Spinal cord (tissue), 10 donors: Measurements from ENCODE around the gene CIT. TPM values are rescaled to one million over a fixed set of nuclear protein-coding genes. Genes with fewer than 3 reads are reported as not detected.
A peak's percentile ranks its signal among the peaks of the same experiment; 100 is the strongest.

Source experiments
- DNase-seq, 6 donors: peaks; one replicate each; pipeline versions ENCODE4 v3.0.0 to v3.0.0-alpha.2; 2013 to 2015; ENCODE audit warnings: low spot score in 6 of 6, low read depth in 4 of 6
- H3K27ac ChIP-seq: one replicate; pipeline ENCODE4 v1.5.1; 2013; ENCODE audit warnings: low read depth, low read length, control low read depth
- H3K27me3 ChIP-seq: one replicate; pipeline ENCODE4 v1.6.1; 2013; ENCODE audit warnings: low read length; ENCODE audit not compliant: control insufficient read depth, insufficient read depth
- H3K36me3 ChIP-seq: one replicate; pipeline ENCODE4 v1.6.1; 2013; ENCODE audit warnings: low read length; ENCODE audit not compliant: control insufficient read depth, insufficient read depth
- H3K4me1 ChIP-seq: one replicate; pipeline ENCODE4 v1.6.1; 2013; ENCODE audit warnings: low read length; ENCODE audit not compliant: control insufficient read depth, insufficient read depth
- H3K4me3 ChIP-seq: one replicate; pipeline ENCODE4 v1.5.1; 2013; ENCODE audit warnings: low read depth, low read length, control low read depth
- H3K9me3 ChIP-seq: one replicate; pipeline ENCODE4 v1.6.1; 2013; ENCODE audit warnings: low read length; ENCODE audit not compliant: control insufficient read depth, insufficient read depth
- WGBS: methylation state at CpG from one replicate; pipeline ENCODE4 v1.1.5; 2013; ENCODE audit warnings: missing lambda C conversion rate; ENCODE audit not compliant: insufficient coverage; 5-methylcytosine and 5-hydroxymethylcytosine counted together
- polyA plus RNA-seq, 2 donors: library from polyadenylated mRNA; unstranded; fragments of 120-200 nt; gene quantifications; one replicate each; pipeline ENCODE4 v1.2.1, GENCODE V29; 2013; ENCODE audit not compliant: insufficient read length in 2 of 2
- total RNA-seq, 2 donors: library from RNA; depleted of rRNA in 1 of 2; stranded (reverse); fragments of 120-200 nt in 1 of 2; fragments of >200 nt in 1 of 2; gene quantifications; one replicate each; pipeline versions ENCODE4 v1.2.3 to v1.2.4, GENCODE V29; 2013 to 2014
- donor health status: healthy.

Gene CIT
- total and polyA plus RNA-seq, 4 donors: 28.5 to 54.5 (median 45.8) TPM

DNA sequence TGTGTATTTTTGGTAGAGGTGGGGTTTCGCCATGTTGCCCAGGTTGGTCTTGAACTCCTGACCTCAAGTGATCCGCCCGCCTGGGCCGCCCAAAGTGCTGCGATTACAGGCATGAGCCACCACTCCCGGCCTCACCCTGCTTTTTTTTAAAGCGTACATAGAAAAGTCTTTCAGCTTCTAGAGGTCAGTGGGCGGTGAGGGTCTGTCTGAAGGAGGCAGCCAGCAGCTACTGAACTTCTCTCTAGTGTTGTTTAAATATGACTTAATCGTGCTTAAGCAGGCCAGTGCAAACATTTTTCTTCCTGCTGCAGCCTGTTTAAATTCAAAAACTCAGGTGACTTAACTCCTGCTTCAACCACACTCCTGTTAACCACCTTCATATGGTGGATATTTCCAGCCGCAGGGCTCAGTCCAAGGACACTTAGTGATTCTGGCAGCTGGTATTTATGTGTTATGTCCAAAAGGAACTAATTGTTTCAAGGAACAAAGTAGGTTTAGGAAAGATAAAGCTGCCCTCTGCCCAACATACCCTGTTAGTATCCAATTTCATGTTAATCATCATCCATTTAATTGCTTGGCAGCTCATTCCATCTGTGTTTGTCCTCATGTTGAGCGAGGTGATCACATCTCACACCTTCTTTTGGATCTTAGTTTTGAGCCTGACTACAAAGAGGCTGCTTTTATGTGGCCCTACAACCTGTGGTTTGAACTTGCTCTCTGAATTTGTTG is 207.2 kb downstream of the CIT start:
- 85% methylated on average over 8 of the region's 11 CpGs for WGBS
- Histone ChIP-seq H3K27me3 (no peaks in the 10 kb centered on the region), H3K36me3 (peaks cover 31% of the 10 kb centered on the region), H3K4me3 (no peak overlapping the region), H3K9me3 (no peaks in the 10 kb centered on the region), H3K27ac (peak overlapping the region; percentile 33), H3K4me1 (peaks cover 9% of the 10 kb centered on the region)
- no peak for DNase-seq

DNA sequence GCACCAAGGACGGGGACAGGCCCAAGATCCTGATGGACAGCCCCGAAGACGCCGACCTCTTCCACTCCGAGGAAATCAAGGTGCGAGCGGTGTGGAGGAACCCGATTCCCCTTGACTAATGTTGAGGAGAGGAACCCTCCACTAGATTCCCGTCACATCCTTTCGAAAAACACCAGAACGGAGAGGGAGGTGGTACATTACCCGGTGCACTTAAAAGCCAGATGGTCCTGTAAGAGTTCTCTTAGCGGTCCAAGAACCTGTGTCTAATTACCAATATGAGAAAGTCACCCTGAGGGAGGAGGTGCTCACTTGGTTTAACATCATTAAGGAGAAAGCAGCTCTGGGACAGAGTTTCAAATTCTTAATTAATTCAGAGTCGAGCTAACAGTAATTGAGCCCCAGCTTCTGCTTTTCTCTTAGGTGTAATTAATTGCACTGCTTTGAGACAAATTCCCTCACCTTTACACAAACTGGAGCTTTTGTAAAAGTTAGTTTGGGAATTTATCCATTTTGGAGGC is 208.7 kb downstream of the CIT start:
- H3K4me1 ChIP-seq: peaks cover 9% of the 10 kb centered on the region
- H3K9me3 ChIP-seq: no peaks in the 10 kb centered on the region
- peak overlapping the region; percentile 83 for H3K4me3 ChIP-seq
- WGBS: 0% methylated on average over 6 of the region's 14 CpGs
- H3K36me3 ChIP-seq: peaks cover 17% of the 10 kb centered on the region
- DNase-seq: peak in 1 of 6 donors; percentile 57
- H3K27ac ChIP-seq: peak overlapping the region; percentile 86
- no peaks in the 10 kb centered on the region for H3K27me3 ChIP-seq

DNA sequence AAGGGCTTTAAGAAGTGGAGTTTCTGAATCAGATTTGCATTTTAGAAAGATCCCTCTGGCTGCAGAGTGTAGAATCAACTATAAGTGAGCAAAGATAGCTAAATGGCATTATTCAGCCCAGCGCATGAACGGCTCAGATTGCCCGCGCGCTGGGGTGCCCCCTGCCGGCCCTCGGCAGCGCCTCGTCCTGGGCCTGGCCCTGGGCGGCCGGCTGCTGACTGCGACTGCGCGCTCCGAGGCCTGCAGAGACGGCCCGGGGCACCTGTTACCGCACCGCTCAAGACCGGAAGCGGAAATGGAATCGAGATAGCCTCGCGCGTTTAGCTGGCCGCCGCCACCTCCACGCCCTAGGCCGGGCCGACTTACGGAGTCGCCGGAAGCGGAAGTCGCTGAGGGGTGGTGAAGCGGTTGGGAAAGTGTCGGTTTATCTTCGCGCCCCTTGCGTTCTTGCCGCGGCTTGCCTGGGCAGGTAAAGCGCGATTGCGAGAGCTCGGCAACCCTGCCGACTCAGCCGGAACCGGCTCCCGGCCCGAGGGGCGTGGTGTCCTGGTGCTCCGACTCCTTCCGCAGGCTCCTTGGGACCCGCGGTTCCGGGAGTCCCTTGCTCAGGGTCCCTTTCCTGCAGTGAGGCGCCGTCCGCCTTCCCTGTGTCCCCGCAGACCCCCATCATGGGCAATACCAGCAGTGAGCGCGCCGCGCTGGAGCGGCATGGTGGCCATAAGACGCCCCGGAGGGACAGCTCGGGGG is 209.4 kb downstream of the CIT start, which contains the start of gene PRKAB1:
Gene PRKAB1, plus strand, starts transcription at position 557 of the 747 bp plus-strand sequence. Its CDS starts 112 bp downstream, at position 669.
- H3K27me3 ChIP-seq: no peaks in the 10 kb centered on the region
- peaks cover 11% of the 10 kb centered on the region for H3K36me3 ChIP-seq
- WGBS: under 1% methylated on average over 69 of the region's 69 CpGs
- H3K9me3 ChIP-seq: no peaks in the 10 kb centered on the region
- peak; percentile 88 to 99 (median 92) for DNase-seq
- peak within 1 kb of the TSS; percentile 83 for H3K4me3 ChIP-seq
- peak within 1 kb of the TSS; percentile 86 for H3K27ac ChIP-seq
- H3K4me1 ChIP-seq: peaks cover 9% of the 10 kb centered on the region

DNA sequence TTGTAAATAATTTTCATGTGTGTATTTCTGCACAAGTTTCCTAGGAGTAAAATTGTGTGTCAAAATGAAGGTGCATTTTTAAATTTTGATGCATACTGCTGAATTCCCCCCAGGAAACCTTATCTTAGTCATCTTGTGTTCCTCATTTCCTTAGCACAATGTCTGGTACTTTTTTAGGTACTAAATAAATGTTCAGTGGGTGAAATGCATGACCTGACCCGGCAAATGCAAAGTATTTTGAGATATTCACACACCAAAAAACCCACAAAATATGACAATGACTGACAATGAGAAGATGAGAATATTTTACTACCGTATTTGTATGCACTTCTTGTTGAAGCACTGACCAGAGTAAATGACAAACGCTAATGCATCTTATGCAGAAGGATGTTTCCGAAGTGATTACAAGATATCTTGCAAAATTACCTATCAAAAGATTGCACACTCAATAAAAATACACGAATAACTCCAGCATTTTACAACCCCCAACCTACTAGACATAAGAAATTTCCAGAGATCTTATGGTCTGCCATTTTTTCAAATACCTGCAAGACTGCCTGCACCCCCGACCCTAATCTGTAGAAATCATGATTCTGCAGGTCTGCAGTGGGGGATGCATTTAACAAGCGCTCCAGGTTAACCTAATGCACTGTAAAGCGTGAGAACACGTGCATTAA is 210.1 kb downstream of the CIT start:
- H3K36me3 ChIP-seq: peaks cover 5% of the 10 kb centered on the region
- H3K4me1 ChIP-seq: peaks cover 9% of the 10 kb centered on the region
- H3K27me3 ChIP-seq: peaks cover 4% of the 10 kb centered on the region
- H3K4me3 ChIP-seq: peak overlapping the region; percentile 83
- no peak for DNase-seq
- 21% methylated on average over 6 of the region's 9 CpGs for WGBS
- peak overlapping the region; percentile 4 for H3K27ac ChIP-seq
- H3K9me3 ChIP-seq: no peaks in the 10 kb centered on the region

DNA sequence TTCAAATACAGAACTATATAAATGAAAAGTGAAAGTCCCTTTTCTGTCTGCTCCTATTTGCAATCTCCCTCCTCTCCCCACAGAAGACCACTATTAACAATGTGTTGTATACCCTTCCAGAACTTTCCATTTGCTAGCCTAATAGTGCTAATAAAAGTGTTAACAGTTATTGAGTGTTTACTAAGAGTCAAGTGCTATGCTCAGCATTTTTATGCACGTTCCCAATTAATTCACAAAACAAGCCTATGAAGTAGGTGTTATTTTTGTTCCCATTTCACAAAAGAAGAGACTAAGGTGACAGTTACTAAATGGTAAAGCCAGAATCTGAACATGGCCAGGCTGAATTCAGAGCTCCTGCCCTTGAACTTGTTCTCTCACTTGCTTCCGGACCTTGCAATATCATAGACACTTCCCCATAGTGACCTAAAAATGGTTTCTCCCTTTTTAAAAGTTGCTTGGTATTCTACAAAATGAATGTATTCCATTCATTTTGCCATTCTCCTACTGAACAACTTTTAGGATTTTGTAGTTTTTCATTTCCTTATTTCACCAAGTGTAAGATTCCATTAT is 210.8 kb downstream of the CIT start:
- no CpG with 5 or more reads among the region's 2 CpGs for WGBS
- Histone ChIP-seq H3K36me3 (peaks cover 4% of the 10 kb centered on the region), H3K27me3 (peaks cover 5% of the 10 kb centered on the region), H3K4me1 (peaks cover 9% of the 10 kb centered on the region), H3K27ac (no peak overlapping the region), H3K9me3 (no peaks in the 10 kb centered on the region), H3K4me3 (no peak overlapping the region)
- no peak for DNase-seq

DNA sequence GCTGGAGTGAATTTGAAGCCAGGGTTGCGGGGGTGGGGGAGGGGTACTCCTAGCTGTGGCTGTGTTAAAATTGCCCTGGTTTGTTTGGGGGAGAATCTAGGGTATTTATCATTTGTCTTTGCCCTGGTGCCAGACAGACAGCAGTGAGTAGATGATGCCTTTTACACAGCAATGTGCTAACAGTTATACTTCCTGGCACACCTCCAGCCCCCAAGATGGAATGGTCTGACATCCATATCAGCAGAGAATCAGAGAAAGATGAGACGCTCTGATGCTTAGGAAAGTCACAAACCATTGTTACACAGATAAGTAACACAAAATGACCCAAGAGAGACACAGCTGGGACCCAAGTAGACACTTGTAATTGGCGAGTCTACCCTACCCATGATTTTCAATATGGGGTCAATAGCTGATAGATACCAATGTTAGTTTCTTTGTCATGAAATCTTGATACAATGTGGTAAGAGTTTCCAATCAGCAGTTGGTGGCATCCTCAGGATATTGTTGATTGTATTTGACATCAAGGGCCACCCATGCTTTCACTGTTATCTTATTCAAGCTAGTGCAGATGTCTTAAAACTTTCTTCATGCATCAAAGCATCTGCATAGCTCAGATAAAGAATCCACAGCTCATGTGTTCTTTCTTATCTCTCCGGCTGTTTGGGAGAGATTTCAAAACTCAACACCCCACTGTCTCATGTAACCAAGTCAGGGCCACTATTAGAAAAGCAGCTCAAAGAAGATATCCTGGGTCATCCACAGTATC is 211.8 kb downstream of the CIT start:
- Histone ChIP-seq H3K27ac (no peak overlapping the region), H3K27me3 (peaks cover 5% of the 10 kb centered on the region), H3K4me3 (no peak overlapping the region), H3K36me3 (peaks cover 4% of the 10 kb centered on the region), H3K9me3 (no peaks in the 10 kb centered on the region), H3K4me1 (peaks cover 9% of the 10 kb centered on the region)
- WGBS: 91% methylated on average over 3 of the region's 4 CpGs
- no peak for DNase-seq

DNA sequence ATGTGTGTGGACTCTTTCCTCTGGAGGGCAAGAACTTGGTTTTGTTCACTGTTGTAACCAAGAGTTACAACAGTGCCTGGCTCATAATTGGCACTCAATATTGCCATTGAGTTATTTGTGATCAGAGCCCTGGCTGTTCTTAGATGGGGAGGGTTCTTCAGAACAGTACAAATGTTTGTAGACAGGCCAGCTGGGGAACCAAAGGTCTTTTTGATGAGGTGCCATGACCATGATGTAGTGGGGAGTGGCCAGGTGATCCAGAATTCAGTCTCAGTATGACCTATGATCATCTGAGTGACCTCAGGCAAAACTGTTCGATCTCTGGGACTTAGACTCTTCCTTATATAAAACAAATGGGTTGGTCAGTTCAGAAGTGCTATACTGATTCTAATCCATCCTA is 212.5 kb downstream of the CIT start:
- H3K36me3 ChIP-seq: peaks cover 4% of the 10 kb centered on the region
- no peak overlapping the region for H3K27ac ChIP-seq
- DNase-seq: no peak
- WGBS: no CpG with 5 or more reads among the region's 1 CpG
- H3K27me3 ChIP-seq: peaks cover 5% of the 10 kb centered on the region
- H3K4me1 ChIP-seq: peaks cover 8% of the 10 kb centered on the region
- H3K9me3 ChIP-seq: no peaks in the 10 kb centered on the region
- H3K4me3 ChIP-seq: no peak overlapping the region

DNA sequence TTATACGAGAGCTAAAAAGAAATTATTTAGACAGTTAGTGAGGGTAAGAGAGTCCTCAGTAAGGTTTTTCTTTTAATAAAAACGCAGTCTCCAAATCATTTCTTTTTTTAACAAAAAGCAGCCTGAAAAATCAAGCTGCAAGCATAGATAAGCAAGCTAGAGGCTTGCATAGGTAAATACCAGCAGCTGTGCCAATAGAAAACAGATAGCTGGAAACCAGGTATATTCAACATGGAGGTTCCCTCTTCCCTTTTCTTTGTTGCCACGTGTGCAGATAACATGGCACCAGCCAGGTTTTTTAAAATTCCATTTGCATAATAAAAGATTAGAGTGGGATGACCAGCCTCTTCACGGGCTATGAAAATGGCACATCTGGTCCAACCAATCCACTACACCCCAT is 215.2 kb downstream of the CIT start:
- H3K27me3 ChIP-seq: peaks cover 5% of the 10 kb centered on the region
- no peak overlapping the region for H3K27ac ChIP-seq
- no peaks in the 10 kb centered on the region for H3K36me3 ChIP-seq
- no peak for DNase-seq
- WGBS: 83% methylated on average over 1 of the region's 4 CpGs
- no peaks in the 10 kb centered on the region for H3K9me3 ChIP-seq
- H3K4me1 ChIP-seq: no peaks in the 10 kb centered on the region
- no peak overlapping the region for H3K4me3 ChIP-seq

DNA sequence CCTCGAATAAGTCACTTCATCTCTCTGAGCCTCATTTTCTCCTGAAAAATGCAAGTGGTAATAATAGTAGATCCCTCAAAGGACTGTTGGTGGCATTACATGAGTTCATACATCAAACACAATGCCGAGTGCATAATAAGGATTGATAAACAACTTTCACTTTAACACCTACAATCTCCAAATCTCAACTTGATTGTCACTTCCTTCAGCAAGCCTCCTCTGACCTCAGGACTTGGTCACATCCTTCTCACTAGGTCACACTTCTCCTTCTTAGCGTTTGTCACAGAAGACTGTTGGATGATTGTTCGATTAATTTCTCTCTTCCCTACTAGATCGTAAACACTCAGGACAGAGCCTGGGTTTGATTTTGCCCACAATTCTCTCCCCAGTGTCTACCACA is 217.0 kb downstream of the CIT start:
- Histone ChIP-seq H3K4me3 (no peak overlapping the region), H3K27me3 (peaks cover 5% of the 10 kb centered on the region), H3K27ac (no peak overlapping the region), H3K36me3 (no peaks in the 10 kb centered on the region), H3K4me1 (no peaks in the 10 kb centered on the region), H3K9me3 (peaks cover 1% of the 10 kb centered on the region)
- 83% methylated on average over 1 of the region's 5 CpGs for WGBS
- DNase-seq: no peak
